Endothelial cell of umbilical vein (primary cell): ENCODE measurements around the gene DNAH3.

Experiments
- POLR2A ChIP-seq: IDR thresholded peaks from 2 replicates; pipeline ENCODE4 v1.6.1; 2012; ENCODE audit warnings: low read depth, mild to moderate bottlenecking, control low read depth, low read length
- POLR2AphosphoS5 ChIP-seq: IDR thresholded peaks from 2 replicates; pipeline ENCODE4 v1.6.1; 2012; ENCODE audit warnings: low read depth, mild to moderate bottlenecking, control low read depth, low read length, moderate library complexity; ENCODE audit not compliant: insufficient read depth
- TF ChIP-seq, protein P1 (sequence below), 2 donors: IDR thresholded peaks; 1 replicate in 1 of 2; 2 replicates in 1 of 2; pipeline ENCODE4 v1.5.1; 2011; ENCODE audit warnings: low read length in 2 of 2, mild to moderate bottlenecking in 2 of 2, moderate library complexity in 2 of 2, control low read depth in 1 of 2, inconsistent platforms in 1 of 2, low read depth in 1 of 2; ENCODE audit not compliant: insufficient read depth in 1 of 2; ENCODE audit errors: extremely low read depth in 1 of 2

- no peak for TF ChIP-seq POLR2A
- TF ChIP-seq, protein P1, sequence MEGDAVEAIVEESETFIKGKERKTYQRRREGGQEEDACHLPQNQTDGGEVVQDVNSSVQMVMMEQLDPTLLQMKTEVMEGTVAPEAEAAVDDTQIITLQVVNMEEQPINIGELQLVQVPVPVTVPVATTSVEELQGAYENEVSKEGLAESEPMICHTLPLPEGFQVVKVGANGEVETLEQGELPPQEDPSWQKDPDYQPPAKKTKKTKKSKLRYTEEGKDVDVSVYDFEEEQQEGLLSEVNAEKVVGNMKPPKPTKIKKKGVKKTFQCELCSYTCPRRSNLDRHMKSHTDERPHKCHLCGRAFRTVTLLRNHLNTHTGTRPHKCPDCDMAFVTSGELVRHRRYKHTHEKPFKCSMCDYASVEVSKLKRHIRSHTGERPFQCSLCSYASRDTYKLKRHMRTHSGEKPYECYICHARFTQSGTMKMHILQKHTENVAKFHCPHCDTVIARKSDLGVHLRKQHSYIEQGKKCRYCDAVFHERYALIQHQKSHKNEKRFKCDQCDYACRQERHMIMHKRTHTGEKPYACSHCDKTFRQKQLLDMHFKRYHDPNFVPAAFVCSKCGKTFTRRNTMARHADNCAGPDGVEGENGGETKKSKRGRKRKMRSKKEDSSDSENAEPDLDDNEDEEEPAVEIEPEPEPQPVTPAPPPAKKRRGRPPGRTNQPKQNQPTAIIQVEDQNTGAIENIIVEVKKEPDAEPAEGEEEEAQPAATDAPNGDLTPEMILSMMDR (IDR thresholded peaks at IDR 0.05; ENCODE audit: extremely low read depth in 1 of 2, insufficient read depth in 1 of 2, low read depth in 1 of 2, low read length in 2 of 2): no peak
- no peak for TF ChIP-seq POLR2AphosphoS5
These were observed 74.3 kb downstream of the DNAH3 start for GRCh38 chr16:21076186-21076883.
